Endothelial cell of umbilical vein (primary cell): ENCODE results near the gene OR52I2.

Experiments
- CTCF ChIP-seq, 2 donors: IDR thresholded peaks; 1 replicate in 1 of 2; 2 replicates in 1 of 2; pipeline ENCODE4 v1.5.1; 2011; ENCODE audit warnings: low read length in 2 of 2, mild to moderate bottlenecking in 2 of 2, moderate library complexity in 2 of 2, control low read depth in 1 of 2, inconsistent platforms in 1 of 2, low read depth in 1 of 2; ENCODE audit not compliant: insufficient read depth in 1 of 2; ENCODE audit errors: extremely low read depth in 1 of 2
- EZH2 ChIP-seq: IDR thresholded peaks from 2 replicates; pipeline ENCODE4 v1.6.1; 2012; ENCODE audit warnings: borderline replicate concordance, low read depth, mild to moderate bottlenecking, moderate library complexity, low read length, inconsistent platforms; ENCODE audit not compliant: severe bottlenecking
- POLR2A ChIP-seq: IDR thresholded peaks from 2 replicates; pipeline ENCODE4 v1.6.1; 2012; ENCODE audit warnings: low read depth, mild to moderate bottlenecking, control low read depth, low read length

- TF ChIP-seq CTCF (IDR thresholded peaks at IDR 0.05; ENCODE audit: extremely low read depth in 1 of 2, insufficient read depth in 1 of 2, low read depth in 1 of 2, low read length in 2 of 2) (no peak), POLR2A (no peak), EZH2 (no peak)
These were observed 3.8 kb upstream of the OR52I2 start for GRCh38 chr11:4577761-4578160.
